Osteocyte (in vitro differentiated cells): ENCODE results near the gene TM2D1. TPM values are rescaled to one million over a fixed set of nuclear protein-coding genes. Genes with fewer than 3 reads are reported as not detected.

Experiments
- DNase-seq: peaks from one replicate; pipeline ENCODE4 v3.0.0; 2021; ENCODE audit warnings: mixed read lengths; ENCODE audit not compliant: unreplicated experiment; ENCODE audit errors: extremely low spot score
- H3K27ac Mint-ChIP-seq: one replicate; pipeline ENCODE4 v1.8.0; 2021; ENCODE audit warnings: mild to moderate bottlenecking, mixed read lengths; ENCODE audit not compliant: unreplicated experiment
- H3K27me3 Mint-ChIP-seq: one replicate; pipeline ENCODE4 v1.8.0; 2021; ENCODE audit warnings: mixed read lengths; ENCODE audit not compliant: unreplicated experiment
- H3K36me3 Mint-ChIP-seq: one replicate; pipeline ENCODE4 v1.8.0; 2021; ENCODE audit warnings: mixed read lengths; ENCODE audit not compliant: unreplicated experiment
- H3K4me1 Mint-ChIP-seq: one replicate; pipeline ENCODE4 v1.8.0; 2021; ENCODE audit warnings: mixed read lengths; ENCODE audit not compliant: unreplicated experiment
- H3K4me3 Mint-ChIP-seq: one replicate; pipeline ENCODE4 v1.8.0; 2021; ENCODE audit warnings: mild to moderate bottlenecking, moderate library complexity, mixed read lengths; ENCODE audit not compliant: unreplicated experiment
- H3K9me3 Mint-ChIP-seq: one replicate; pipeline ENCODE4 v1.8.0; 2021; ENCODE audit warnings: mixed read lengths; ENCODE audit not compliant: unreplicated experiment
- total RNA-seq: library from RNA; stranded (reverse); gene quantifications from 2 replicates; pipeline ENCODE4 v1.2.1, GENCODE V29; 2021
- TF ChIP-seq, protein P1 (sequence below): fragments of 200-600 bp; sonication (generic); IDR thresholded peaks from 2 replicates; pipeline ENCODE4 v1.5.0; 2021; ENCODE audit warnings: antibody characterized with exemption, mild to moderate bottlenecking, moderate library complexity

The TM2D1 gene
- total RNA-seq, 1 donor from 2014 or later: 56.9 TPM

DNA sequence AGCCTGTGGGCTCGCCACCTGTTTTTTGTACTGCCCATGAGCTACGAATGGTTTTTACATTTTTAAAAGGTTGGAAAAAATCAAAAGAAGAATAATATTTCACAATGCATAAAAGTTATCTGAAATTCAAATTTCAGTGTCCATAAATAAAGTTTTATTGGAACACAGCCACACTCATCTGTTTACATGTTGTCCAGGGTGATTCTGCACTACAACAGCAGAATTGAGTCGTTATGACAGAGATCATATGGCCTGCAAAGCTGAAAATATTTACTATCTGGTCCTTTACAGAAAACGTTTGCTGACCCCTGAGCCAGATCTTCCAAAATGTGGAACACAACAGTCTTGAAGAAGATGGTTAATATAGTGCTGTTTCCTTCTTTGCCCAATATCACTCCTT is 89.4 kb downstream of the TM2D1 start:
- TF ChIP-seq, protein P1, sequence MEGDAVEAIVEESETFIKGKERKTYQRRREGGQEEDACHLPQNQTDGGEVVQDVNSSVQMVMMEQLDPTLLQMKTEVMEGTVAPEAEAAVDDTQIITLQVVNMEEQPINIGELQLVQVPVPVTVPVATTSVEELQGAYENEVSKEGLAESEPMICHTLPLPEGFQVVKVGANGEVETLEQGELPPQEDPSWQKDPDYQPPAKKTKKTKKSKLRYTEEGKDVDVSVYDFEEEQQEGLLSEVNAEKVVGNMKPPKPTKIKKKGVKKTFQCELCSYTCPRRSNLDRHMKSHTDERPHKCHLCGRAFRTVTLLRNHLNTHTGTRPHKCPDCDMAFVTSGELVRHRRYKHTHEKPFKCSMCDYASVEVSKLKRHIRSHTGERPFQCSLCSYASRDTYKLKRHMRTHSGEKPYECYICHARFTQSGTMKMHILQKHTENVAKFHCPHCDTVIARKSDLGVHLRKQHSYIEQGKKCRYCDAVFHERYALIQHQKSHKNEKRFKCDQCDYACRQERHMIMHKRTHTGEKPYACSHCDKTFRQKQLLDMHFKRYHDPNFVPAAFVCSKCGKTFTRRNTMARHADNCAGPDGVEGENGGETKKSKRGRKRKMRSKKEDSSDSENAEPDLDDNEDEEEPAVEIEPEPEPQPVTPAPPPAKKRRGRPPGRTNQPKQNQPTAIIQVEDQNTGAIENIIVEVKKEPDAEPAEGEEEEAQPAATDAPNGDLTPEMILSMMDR: no peak
- no peak overlapping the region for H3K4me3 Mint-ChIP-seq

GRCh38 chr1:61631436-61631835 is 93.5 kb downstream of the TM2D1 start:
- no peak for DNase-seq
- TF ChIP-seq, protein P1: no peak
- peaks cover 1% of the 10 kb centered on the region for H3K4me1 Mint-ChIP-seq

More for the DNA sequence above, 89.4 kb downstream of the TM2D1 start:
- no peak for DNase-seq
- no peak overlapping the region for H3K27ac Mint-ChIP-seq
- H3K9me3 Mint-ChIP-seq: peaks cover 3% of the 10 kb centered on the region
- peaks cover 3% of the 10 kb centered on the region for H3K27me3 Mint-ChIP-seq
- H3K4me1 Mint-ChIP-seq: peaks cover 20% of the 10 kb centered on the region
- peaks cover 2% of the 10 kb centered on the region for H3K36me3 Mint-ChIP-seq

More at GRCh38 chr1:61631436-61631835, 93.5 kb downstream of the TM2D1 start:
- peaks cover 3% of the 10 kb centered on the region for H3K27me3 Mint-ChIP-seq
- peaks cover 1% of the 10 kb centered on the region for H3K36me3 Mint-ChIP-seq
- H3K9me3 Mint-ChIP-seq: peaks cover 2% of the 10 kb centered on the region
- H3K4me3 Mint-ChIP-seq: no peak overlapping the region
- H3K27ac Mint-ChIP-seq: no peak overlapping the region

Other genes with a start within 250 kb of the TM2D1 start
- 11.3 and 11.9 TPM in 2 replicates for gene PATJ, start 17.3 kb upstream of the TM2D1 start, total RNA-seq